Kidney glomerular epithelial cell (primary cell): Measurements from ENCODE around the gene CEP72.
"Not testable (repeated sequence)": the region's sequence is repeated elsewhere in the genome, so short reads cannot be mapped to it uniquely, and the experiment has no call there.

Source experiments
- DNase-seq: peaks from one replicate; lab custom pipeline; 2025; lab: John Stamatoyannopoulos, UW

Gene CEP72

DNA sequence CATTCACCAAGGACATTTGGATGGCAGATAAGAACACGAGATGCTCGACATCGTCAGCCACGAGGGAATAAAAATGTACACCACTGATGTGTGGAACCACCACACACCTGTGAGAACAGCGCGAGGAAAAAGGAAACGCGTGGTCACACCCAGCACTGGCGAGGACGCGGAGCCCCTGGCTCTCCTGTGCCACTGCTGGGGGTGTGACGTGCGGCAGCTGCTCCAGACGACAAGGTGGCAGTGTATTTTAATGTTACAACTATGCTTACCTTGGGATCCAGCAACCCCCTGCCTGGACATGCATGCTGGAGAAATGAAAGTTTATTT is 13.6 kb upstream of the CEP72 start:
- no peak for DNase-seq

DNA sequence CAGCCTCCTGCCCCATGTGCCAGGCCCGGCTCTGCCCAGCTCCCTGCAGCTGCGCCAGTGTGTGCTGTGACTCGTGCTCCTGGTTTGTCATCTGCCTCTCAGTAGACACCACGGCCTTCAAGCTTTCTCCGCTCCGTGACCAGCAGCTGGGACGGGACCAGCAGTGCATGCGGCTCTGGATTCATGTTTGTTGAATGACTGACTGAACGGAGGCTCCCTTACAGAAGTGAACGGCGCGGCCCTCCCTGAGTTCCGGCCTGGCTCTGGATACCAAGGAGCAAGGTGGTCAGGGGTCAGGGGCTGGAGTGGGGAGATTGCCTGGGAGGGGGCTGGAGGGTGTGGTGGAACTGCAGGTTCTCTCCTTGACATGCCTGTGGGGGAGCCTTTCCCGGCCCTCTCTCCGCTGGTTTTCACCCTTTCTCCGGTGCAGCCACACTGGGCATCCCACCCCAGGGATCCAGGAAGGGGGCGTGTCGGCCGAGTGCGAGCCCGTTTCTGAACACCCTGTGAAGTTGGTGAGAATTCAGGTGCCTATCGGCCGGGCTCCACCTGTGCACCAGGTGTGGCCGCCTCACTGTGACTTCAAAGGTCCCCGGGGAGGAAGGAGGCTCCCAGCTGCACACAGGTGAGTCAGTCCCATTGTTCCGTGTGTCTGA is 11.1 kb upstream of the CEP72 start:
- DNase-seq = no peak

DNA sequence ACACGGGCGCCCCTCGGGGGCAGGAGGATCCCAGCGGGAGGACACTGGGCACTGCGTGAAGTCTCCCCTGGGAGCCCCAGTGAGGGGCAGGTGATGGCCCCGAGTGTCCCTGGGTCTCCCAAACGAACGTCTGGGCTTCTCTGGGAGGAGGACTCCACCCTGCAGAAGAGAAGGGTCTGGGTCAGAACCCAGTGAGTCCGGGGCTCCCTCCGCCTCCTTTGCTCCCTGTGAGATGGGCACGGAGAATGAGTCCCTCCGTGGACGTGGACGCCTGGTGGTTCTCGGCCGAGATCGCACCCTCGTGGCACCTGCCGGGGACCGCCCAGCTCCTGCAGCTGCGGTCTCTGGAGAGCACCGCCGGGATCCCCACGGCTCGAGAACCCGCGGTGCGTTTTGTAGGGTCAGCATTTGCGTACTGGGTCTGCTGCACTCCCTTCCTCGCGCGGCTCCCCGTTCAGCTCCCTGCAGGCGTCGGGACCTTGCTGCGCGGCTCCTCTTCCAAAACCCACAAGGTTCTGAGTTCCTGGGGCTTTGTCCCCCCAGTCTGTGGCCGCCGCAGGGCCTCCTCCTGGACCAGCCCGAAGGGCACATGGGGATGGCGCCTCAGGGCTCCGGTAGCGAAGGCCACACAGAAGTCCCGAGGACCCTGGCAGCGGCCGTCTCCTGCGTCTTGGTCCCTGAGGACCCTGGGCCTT is 10.2 kb upstream of the CEP72 start:
- DNase-seq = no peak

DNA sequence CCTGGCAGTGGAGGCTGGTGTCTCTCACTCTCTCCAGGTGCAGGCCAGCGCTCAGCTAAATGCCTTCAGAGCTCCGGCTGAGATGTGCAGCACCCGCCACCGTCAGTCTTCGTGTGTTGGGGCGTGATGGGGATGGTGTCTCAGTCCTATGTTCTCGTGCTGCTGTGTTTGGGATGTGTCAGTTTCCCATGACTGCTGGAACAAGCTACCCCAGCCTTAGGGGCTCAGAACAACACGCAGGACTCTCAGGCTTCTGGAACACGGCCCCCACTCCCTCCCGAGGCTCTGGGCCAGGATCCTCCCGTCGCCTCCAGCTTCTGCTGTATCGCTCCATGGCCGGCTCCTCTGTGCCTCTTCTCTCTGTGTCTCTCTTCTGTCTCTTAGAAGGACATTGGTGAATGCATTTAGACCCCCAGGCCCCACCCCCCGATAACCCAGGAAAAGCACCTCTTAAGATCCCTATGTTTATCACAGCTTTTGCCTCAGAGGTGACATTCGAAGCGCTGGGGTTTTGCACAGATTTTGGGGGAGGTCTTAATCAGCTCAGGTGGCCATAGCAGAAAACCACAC is 9.6 kb upstream of the CEP72 start:
- DNase-seq = no peak

DNA sequence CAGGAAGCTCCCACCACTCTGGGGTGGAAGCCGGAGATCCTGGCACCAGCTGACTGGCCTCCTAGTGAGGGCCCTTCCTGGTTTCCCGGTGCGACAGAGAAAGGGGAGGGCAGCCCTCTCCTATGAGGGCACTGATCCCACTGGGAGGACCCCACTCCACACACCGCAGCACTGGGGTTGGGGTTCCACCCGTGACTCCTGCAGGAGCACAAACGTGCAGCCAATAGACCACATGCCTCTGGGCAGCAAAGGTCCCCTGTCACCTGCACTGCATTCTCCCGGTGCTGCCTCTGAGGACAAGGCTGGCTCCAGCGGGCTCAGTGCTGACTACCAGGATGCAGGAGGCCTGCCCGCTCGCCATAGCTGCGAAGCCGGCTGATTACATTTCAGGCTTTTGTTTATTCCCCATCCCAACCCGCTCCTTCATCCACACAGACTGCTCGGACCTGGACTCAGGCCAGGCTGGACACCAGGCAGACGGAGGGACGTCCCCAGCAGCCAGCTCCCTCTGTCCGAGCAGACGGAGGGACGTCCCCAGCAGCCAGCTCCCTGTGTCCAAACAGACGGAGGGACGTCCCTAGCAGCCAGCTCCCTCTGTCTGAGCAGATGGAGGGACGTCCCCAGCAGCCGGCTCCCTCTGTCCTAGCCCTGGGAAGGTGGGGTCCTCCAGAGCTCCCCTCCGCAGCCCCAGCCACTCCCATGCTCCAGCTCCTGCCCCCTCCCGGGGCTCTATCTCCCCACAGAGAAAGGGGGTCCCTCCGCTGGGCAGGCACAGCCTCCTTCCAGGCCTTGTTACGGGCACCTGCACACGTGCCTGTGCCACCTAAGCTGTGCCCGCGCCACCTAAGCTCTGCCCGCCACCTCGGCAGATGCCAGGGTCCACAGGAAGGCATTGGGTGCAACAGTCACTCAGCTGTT is 8.8 kb upstream of the CEP72 start:
- no peak for DNase-seq

DNA sequence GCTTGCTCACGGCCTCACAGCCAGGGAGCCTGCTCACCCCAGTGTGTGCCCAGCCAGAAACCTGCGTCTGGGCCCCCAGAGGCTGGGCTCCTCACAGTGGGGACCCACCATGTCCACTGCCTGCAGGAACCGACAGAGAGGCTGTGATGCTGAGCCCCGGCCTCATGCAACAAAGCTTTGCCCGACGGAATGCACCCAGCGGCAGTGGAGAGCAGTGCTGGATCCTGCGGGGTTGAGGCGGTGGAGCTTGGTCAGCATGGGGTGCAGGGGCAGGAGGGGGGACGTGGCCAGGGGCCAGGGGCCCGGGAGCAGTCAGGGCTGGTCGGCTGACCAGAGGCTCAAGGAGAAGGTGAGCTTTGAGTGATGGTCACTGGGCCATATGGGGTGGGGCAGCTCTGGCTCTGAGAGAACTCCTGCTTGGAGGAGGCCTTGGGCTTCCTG is 7.7 kb upstream of the CEP72 start:
- DNase-seq = no peak

DNA sequence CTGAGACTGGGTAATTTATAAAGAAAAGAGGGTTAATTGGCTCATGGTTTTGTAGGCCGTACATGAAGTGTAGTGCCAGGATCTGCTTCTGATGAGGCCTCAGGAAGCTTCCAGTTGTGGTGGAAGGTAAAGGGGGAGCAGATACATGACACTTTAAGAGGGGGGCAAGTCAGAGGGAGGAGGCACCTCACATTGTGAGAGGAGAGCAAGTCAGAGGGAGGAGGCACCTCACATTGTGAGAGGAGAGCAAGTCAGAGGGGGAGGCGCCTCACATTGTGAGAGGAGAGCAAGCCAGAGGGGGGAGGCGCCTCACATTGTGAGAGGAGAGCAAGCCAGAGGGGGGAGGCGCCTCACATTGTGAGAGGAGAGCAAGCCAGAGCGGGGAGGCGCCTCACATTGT is 7.0 kb upstream of the CEP72 start:
- DNase-seq = not testable (repeated sequence)

DNA sequence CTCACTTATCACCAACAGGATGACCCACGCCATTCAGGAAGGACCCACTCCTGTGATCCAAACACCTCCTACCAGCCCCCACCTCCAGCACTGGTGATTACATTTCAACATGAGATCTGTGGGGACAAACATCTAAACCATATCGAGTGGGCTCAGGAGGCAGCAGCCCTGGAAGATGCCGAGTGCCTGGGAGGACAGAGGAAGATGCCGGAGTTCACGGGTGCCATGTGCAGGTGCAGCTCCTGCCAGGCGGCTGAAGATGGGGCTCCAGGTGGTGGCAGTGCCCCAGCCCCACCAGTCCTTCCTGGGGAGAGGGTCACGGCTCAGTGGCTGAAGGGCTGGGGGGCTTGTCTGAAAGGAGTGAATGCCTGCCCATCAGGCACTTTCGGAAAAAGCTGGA is 6.1 kb upstream of the CEP72 start:
- DNase-seq = no peak

DNA sequence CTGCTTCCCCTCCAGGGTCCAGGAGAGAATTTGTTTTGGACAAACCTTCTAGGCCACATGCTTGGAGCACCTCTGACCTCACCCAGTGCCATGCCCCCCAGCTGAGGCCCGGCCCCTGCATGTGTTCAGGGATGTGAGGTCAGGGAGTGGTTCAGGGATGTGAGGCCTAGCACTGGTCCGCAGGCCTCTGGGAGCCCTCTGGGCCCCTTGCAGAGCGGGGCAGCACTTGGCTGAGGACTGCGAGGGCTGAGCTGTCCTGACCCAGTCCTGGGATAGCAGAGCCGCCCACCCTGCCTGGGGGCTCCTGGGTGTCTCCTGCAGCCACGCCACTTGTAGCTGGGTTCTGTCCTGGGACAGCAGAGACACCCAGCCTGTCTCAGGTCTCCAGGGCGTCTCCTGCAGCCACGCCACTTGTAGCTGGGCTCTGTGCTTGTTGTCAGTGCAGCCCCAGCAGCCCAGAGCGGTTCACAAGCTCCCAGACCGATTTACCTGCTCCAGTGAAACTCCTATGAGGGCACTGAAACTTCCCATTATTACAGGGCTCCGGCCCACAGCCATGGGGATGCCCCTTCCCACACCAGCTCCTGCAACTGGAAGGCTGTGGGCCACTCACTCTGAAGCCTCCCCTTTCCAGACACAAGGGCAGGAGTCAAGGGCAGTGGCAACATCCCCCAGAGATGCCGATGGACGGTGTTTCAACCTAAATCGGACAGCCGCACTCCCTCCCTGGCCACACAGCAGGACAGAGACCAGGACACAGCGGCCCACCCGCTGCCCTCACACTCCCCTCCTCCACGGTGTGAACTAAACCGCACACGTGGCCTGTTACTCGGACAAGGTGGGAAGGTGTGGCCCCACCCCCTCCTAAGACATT is 5.4 kb upstream of the CEP72 start:
- DNase-seq = no peak

DNA sequence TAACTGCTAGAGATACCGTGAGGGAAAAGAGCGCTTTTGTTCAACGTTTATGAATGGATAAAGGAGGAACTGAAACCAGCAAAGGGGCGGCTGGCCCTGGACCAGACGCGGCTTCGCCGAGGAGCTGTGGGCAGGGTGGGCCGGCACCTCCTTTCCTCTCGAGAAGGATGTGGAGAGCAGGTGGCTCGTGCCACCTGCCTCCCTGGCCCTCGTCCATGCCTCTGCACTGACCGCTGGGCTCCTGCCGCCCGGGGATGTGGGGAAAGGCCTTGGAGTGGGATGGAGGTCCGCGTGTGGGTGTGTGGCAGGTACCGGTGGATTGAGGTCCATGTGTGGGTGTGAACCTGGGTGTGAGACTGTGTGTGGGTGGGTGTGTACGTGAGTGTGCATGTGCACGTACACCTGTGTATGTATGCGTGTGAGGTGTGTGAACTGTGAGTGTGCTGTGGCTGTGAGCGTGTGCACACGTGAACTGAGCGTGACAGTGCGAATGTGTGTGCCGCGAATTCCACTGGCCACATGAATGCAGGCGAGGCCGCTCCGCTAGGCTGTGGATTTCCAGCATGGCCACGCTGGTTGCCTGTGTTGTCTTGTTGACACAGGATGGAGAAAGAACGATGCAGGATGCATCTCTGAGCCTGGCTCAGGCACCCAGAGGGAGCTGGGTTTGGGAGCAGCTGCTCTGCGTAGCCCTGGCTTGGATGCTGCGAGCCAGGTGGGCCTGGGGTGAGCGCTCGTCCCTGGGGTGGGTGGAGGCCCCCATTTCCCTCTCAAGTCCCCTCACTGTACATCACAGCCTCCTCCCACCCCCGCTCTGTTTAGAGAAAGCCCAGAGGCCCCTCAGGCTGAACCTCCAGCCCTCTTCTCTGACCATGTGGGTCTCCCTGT is 4.4 kb upstream of the CEP72 start:
- DNase-seq = no peak

DNA sequence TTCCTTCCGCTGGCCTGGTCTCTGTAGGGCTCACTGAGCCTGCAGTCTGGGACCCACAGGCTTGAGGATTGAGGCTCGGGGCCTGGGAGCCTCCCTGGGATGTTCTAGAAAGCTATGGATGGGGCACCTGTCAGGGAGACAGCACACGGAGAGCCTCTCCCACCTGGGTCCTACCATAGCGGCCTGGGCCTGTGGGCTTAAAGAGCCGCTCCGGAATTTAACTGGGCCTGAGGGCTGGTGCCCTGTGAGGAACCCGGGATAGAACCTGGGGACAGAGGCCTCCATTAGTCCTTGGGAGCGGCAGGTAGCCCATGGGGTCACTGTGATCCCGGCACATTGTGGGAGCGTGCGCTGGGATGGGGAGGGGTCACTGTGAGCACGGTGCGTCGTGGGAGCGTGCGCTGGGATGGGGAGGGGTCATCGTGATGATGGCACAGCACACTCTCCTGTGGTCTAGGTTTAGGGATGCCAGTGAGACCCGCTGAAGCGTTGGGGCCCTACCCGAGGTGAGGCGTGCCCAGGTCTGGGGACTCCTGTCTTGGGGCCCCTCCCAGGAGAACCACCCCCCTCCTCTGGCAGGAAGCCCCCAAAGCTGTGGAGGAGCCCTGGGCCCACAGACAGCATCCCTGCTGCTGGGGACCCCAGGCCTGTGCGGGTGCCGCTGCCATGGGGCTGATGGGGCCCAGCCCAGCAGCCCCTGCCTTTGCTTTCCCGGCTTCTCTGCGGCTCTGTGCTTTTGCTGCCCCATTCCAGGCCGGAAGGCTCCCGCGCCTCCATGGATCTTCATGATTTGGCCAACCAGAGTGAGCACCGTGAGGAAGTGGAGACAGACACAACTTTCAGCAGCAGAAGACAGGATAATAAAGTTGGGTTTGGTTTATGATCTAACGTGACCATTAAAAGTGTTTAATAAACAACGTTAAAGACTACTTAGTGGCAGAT is 3.4 kb upstream of the CEP72 start:
- no peak for DNase-seq

DNA sequence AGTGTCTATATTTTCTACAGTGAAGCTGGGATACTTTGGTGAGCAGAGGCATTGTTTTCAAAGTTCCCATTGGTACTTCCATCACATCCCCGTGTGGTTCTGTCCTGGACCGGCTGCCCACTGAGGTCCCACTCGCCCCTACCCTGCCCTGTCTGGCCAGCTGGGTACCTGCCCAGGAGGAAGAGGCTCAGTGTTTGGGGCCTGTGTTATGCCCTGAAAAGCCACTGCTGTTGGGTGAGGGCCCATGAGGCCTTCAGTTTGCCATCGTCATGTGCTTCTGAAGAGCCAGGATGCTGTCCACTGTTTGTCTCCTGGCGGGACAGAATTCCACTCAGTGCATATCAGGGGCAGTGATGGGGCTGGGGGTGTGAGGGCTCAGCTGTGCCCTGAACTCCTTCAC is 2.6 kb upstream of the CEP72 start:
- DNase-seq = no peak

DNA sequence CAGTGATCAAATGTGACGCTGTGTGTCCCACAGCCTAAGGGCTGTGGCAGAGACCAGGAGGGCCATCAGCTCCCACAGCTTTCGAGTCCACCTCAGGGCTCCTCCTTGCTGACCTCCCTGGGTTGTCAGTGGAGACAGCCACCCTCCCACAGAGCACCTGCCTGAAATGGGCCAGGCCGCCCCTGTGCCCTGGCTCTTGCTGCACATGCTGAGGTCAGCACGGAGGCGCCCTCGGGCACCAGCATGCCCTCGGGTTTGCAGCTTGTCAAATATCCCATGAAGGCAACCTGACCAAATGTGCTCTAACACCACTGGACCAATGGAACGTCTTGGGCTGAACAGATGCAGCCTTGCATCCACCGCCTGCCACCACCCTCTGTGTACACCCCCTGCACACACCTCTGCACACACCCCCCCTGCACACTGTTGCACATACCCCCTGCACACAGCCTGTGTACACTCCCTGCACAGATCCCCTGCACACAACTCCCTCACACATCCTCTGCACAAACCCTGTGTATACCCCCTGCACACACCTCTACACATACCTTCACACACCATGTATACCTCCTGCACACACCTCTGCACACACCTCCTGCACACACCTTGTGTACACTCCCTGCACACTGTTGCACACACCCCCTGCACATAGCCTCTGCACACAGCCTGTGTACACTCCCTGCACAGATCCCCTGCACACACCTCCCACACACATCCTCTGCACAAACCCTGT is 2.0 kb upstream of the CEP72 start:
- no peak for DNase-seq

DNA sequence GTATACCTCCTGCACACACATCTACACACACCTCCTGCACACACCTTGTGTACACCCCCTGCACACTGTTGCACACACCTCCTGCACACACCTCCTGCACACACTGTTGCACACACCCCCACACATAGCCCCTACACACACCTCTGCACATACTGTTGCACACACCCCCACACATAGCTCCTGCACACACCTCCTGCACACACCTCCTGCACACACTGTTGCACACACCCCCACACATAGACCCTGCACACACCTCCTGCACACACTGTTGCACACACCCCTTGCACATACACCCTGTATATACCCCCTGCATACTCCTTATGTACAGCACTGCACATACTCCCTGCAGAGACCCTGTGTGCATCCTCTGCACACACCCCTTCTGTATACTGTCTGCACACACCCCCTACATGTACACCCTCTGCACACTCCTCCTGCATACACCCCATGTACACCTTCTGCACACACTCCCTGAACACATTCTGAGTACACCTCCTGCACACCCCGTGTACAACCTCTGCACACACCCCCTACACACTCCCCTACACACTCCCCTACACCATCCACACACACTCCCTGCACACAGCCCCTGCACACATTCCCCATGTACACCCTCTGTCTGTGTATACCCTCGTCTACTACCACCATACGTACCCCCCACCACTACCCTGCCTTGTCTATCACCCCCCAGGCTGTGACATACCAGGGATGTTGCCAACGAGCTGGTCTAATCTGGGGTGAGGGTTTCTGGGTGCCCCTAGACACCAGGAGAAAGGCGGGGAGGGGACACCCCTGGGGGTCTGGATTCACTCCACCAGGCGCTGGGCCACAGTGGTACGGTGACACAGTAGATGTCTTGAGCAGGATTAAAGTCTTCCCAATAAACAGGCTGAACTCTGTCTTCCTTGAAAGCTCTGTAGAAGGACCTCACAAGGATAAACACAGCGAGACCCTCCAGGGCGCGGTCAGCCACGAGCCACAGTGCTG is 1.1 kb upstream of the CEP72 start:
- DNase-seq = no peak

DNA sequence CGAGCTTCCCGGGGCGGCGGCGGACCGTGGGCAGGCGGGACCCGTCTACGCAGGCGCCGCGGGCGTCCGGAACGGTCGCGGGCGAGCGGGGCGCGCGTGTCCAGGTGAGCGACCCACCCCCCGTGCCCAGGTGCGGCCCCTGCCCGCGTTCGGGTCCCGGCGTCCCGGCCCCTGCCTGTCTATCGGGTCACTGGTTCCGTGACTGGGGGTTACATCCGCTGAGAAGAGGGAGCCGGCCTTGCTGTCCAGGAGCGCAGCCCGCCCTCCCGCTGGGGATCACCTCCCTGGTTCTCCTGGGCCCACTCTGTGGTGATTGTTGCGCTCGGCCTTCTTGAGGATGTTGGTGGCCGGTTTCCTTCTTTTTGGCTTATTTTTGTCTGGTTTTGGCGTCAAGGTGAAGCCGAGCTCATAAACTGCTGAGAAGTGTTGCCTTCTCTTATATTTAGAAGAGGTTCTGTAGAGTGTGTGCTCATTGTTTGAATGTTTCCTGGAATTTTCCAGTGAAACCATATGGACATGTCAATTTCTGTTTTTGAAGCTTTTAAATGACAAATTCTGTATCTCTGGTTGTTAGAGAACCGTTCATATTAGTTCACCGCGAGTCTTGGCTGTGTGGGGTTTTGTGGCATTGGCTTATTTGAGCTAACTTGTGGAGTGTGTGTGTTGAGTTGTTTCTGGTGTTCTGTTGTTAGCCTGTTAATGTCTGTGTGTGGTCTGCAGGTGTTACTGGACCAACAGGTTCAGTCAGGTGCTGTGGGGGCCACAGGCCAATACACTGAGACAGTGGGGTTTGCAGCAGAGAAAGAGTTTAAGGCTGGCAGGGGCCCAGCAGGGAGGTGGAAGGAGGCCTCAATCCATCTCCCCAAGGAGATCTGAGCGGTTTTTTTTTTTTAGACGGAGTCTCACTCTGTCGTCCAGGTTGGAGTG is 621 bp downstream of the CEP72 start:
- DNase-seq = no peak

DNA sequence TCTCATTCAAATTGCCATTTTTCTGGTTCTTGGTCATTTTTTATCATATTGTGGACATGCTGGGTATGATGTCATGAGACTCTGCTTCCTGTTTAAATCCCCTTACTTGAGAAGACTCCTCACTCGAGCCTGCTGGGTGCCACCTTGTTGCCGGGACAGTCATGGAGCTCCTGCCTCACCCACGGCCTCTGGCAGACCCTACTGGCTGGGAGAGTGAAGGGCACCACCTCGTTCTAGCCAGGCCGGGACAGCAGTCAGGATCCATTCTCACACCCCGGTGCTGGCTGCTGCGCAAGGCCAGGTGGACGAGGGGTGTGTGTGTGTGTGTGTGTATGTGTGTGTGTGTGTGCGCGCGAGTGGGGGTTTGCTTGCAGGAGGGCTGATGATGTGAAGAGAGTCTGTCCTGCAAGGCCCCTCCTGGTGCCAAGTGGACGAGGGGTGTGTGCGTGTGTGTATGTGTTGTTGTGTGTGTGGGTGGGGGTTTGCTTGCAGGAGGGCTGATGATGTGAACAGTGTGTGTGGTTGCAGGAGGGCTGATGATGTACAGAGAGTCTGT is 4.4 kb downstream of the CEP72 start:
- DNase-seq = no peak
